GM12864 (cell line): ENCODE measurements around the gene EDAR.

Source experiments
- DNase-seq: peaks from one replicate; pipeline ENCODE4 v3.0.0-alpha.2; 2011; ENCODE audit warnings: low read depth
- H3K4me3 ChIP-seq: 2 replicates; pipeline ENCODE4 v1.5.1; 2011; ENCODE audit warnings: mild to moderate bottlenecking, low read depth, low read length, control low read depth
- TF ChIP-seq, protein P1 (sequence below): IDR thresholded peaks from 2 replicates; pipeline ENCODE4 v1.5.1; 2011; ENCODE audit warnings: low read depth, mild to moderate bottlenecking, moderate library complexity, low read length, control low read depth, inconsistent platforms; ENCODE audit errors: missing control alignments

EDAR gene

DNA sequence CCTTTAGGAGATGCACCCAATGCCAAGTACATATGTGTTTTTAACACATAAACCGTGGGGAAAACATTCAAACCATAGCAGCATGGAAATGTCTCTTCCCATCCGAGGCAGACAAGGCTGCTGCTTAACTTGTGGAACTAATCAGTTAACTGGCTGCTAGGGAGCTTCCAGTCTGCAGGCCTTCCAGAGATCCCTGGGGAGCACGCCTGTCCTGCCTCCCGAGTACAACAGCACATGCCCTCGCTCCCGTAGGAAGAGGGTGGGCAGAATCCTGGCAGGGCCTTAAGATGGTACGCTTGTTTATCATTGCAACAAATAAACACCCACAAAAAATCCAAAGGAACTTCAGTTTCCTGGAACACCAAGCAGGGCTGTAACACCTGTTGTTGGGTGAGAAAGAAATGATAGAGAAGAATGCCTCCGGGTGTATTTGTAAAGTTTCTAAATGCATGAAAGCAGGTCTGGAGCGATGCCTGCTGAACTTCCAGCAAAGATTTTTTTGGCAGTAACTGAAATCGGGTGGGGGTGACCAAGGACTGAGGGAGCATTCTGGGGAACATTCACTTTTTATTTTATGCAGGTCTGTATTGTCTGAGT lies 56.2 kb downstream of the EDAR start:
- TF ChIP-seq, protein P1, sequence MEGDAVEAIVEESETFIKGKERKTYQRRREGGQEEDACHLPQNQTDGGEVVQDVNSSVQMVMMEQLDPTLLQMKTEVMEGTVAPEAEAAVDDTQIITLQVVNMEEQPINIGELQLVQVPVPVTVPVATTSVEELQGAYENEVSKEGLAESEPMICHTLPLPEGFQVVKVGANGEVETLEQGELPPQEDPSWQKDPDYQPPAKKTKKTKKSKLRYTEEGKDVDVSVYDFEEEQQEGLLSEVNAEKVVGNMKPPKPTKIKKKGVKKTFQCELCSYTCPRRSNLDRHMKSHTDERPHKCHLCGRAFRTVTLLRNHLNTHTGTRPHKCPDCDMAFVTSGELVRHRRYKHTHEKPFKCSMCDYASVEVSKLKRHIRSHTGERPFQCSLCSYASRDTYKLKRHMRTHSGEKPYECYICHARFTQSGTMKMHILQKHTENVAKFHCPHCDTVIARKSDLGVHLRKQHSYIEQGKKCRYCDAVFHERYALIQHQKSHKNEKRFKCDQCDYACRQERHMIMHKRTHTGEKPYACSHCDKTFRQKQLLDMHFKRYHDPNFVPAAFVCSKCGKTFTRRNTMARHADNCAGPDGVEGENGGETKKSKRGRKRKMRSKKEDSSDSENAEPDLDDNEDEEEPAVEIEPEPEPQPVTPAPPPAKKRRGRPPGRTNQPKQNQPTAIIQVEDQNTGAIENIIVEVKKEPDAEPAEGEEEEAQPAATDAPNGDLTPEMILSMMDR: no peak
- no peak for DNase-seq

GRCh38 chr2:108931372-108931771 lies 57.6 kb downstream of the EDAR start:
- no peak for DNase-seq

More for the DNA sequence above, 56.2 kb downstream of the EDAR start:
- H3K4me3 ChIP-seq: no peak overlapping the region

DNA sequence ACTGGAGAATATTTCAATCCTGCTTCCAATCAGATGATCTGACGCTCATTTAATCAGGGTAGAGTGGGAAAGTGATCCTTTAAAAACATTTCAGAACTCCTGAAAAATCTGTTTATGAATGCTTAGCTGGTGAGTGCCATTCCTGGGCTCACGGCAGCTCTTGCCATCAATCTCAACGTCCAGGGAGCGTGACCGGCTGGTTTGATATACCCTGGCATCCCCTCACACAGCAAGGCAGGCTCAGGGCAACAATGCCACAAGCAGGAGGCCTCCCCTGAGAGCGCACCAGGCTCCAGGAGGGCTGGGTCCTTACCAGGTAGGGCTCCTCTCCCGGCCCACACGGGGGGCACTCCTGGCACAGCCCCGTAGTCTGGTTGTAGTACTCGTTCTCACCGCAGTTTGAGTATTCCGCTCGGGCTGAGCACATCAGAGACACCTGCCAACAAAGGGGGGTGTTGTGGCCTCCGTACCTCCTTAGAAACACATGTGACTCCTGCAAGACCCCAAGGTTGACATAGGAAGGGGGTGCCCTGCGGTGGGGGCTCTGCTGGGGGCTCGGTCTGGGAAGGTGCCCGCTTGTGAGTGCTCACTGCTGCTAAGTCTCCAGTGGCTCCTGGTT lies 59.1 kb downstream of the EDAR start:
- no peak for DNase-seq

More at GRCh38 chr2:108931372-108931771, 57.6 kb downstream of the EDAR start:
- H3K4me3 ChIP-seq: no peak overlapping the region
- TF ChIP-seq, protein P1: no peak

GRCh38 chr2:108928660-108929377 lies 60.2 kb downstream of the EDAR start:
- DNase-seq: no peak
- TF ChIP-seq, protein P1: no peak

More for the DNA sequence above, 59.1 kb downstream of the EDAR start:
- H3K4me3 ChIP-seq: no peak overlapping the region
- TF ChIP-seq, protein P1: no peak

GRCh38 chr2:108927936-108928659 lies 60.9 kb downstream of the EDAR start:
- TF ChIP-seq, protein P1: peak; percentile 80
- DNase-seq: no peak
- no peak overlapping the region for H3K4me3 ChIP-seq

More at GRCh38 chr2:108928660-108929377, 60.2 kb downstream of the EDAR start:
- no peak overlapping the region for H3K4me3 ChIP-seq

GRCh38 chr2:108927405-108927804 lies 61.6 kb downstream of the EDAR start:
- no peak for DNase-seq
- TF ChIP-seq, protein P1: no peak
- no peak overlapping the region for H3K4me3 ChIP-seq
